Parathyroid adenoma (tissue), 2 donors: ENCODE data around the gene RBMY1D.

Experiments used
- H2AFZ ChIP-seq: fragments of 300-600 bp; sonication (generic); one replicate; pipeline ENCODE4 v1.7.0; 2017; ENCODE audit warnings: antibody characterized with exemption, mild to moderate bottlenecking
- H3K27ac ChIP-seq: fragments of 300-600 bp; sonication (generic); one replicate; pipeline ENCODE4 v1.7.0; 2017
- H3K27me3 ChIP-seq: fragments of 300-600 bp; sonication (generic); one replicate; pipeline ENCODE4 v1.7.0; 2017; ENCODE audit warnings: low read length; ENCODE audit not compliant: control insufficient read depth, insufficient read depth
- H3K36me3 ChIP-seq: fragments of 300-600 bp; sonication (generic); one replicate; pipeline ENCODE4 v1.7.0; 2017; ENCODE audit warnings: low read length; ENCODE audit not compliant: control insufficient read depth, insufficient read depth
- H3K4me1 ChIP-seq: fragments of 300-600 bp; sonication (generic); one replicate; pipeline ENCODE4 v1.7.0; 2017; ENCODE audit warnings: control low read depth
- H3K4me2 ChIP-seq: fragments of 300-600 bp; sonication (generic); one replicate; pipeline ENCODE4 v1.7.0; 2017; ENCODE audit warnings: low read length
- H3K4me3 ChIP-seq: fragments of 300-600 bp; sonication (generic); one replicate; pipeline ENCODE4 v1.7.0; 2017; ENCODE audit warnings: low read depth, low read length
- H3K79me2 ChIP-seq: fragments of 300-600 bp; sonication (generic); one replicate; pipeline ENCODE4 v1.7.0; 2017; ENCODE audit warnings: control low read depth
- H3K9ac ChIP-seq: fragments of 300-600 bp; sonication (generic); one replicate; pipeline ENCODE4 v1.7.0; 2017; ENCODE audit warnings: mild to moderate bottlenecking
- H3K9me3 ChIP-seq: fragments of 300-600 bp; sonication (generic); one replicate; pipeline ENCODE4 v1.7.0; 2017; ENCODE audit warnings: low read length; ENCODE audit not compliant: control insufficient read depth
- CTCF ChIP-seq: fragments of 300-600 bp; sonication (generic); IDR thresholded peaks from one replicate; pipeline ENCODE4 v1.7.0; 2017; ENCODE audit warnings: antibody characterized with exemption, mild to moderate bottlenecking
- donor health status: primary hyperparathyroidism.

Gene RBMY1D

GRCh38 chrY:21836343-21836742, 58.0 kb downstream of the RBMY1D start:
- no peak overlapping the region for H2AFZ ChIP-seq
- H3K79me2 ChIP-seq, result no peaks in the 10 kb centered on the region
- H3K9ac ChIP-seq, result no peak overlapping the region
- H3K9me3 ChIP-seq, result no peaks in the 10 kb centered on the region
- no peak overlapping the region for H3K27ac ChIP-seq
- no peak overlapping the region for H3K4me3 ChIP-seq
- H3K4me2 ChIP-seq, result no peak overlapping the region
- no peaks in the 10 kb centered on the region for H3K36me3 ChIP-seq
- H3K27me3 ChIP-seq, result no peaks in the 10 kb centered on the region
- H3K4me1 ChIP-seq, result no peaks in the 10 kb centered on the region
- TF ChIP-seq CTCF, result no peak

- TF ChIP-seq CTCF, result no peak
- H3K4me1 ChIP-seq, result no peaks in the 10 kb centered on the region
- no peaks in the 10 kb centered on the region for H3K79me2 ChIP-seq
- H2AFZ ChIP-seq, result no peak overlapping the region
- no peaks in the 10 kb centered on the region for H3K9me3 ChIP-seq
- no peaks in the 10 kb centered on the region for H3K27me3 ChIP-seq
- no peak overlapping the region for H3K27ac ChIP-seq
- no peak overlapping the region for H3K4me2 ChIP-seq
- H3K36me3 ChIP-seq, result no peaks in the 10 kb centered on the region
- no peak overlapping the region for H3K4me3 ChIP-seq
- no peak overlapping the region for H3K9ac ChIP-seq
These were observed 59.3 kb downstream of the RBMY1D start for GRCh38 chrY:21835052-21835451.
